Measurements from ENCODE around the gene PCDHA11.
"Not testable (repeated sequence)": the region's sequence is repeated elsewhere in the genome, so short reads cannot be mapped to it uniquely, and the experiment has no call there.

Gene PCDHA11

DNA sequence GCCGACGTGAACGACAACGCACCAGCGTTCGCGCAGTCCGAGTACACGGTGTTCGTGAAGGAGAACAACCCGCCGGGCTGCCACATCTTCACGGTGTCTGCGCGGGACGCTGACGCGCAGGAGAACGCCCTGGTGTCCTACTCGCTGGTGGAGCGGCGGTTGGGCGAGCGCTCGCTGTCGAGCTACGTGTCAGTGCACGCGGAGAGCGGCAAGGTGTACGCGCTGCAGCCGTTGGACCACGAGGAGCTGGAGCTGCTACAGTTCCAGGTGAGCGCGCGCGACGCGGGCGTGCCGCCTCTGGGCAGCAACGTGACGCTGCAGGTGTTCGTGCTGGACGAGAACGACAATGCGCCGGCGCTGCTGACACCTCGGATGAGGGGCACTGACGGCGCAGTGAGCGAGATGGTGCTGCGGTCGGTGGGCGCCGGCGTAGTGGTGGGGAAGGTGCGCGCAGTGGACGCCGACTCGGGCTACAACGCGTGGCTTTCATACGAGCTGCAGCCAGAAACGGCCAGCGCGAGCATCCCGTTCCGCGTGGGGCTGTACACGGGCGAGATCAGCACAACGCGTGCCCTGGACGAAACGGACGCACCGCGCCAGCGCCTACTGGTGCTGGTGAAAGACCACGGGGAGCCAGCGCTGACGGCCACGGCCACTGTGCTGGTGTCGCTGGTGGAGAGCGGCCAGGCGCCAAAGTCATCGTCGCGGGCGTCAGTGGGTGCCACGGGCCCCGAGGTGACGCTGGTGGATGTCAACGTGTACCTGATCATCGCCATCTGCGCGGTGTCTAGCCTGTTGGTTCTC lies 18.7 kb upstream of the PCDHA11 start:
- in situ Hi-C loops (cut with MboI; ENCODE audit: low sequenced_read_pairs) = not testable (repeated sequence)

DNA sequence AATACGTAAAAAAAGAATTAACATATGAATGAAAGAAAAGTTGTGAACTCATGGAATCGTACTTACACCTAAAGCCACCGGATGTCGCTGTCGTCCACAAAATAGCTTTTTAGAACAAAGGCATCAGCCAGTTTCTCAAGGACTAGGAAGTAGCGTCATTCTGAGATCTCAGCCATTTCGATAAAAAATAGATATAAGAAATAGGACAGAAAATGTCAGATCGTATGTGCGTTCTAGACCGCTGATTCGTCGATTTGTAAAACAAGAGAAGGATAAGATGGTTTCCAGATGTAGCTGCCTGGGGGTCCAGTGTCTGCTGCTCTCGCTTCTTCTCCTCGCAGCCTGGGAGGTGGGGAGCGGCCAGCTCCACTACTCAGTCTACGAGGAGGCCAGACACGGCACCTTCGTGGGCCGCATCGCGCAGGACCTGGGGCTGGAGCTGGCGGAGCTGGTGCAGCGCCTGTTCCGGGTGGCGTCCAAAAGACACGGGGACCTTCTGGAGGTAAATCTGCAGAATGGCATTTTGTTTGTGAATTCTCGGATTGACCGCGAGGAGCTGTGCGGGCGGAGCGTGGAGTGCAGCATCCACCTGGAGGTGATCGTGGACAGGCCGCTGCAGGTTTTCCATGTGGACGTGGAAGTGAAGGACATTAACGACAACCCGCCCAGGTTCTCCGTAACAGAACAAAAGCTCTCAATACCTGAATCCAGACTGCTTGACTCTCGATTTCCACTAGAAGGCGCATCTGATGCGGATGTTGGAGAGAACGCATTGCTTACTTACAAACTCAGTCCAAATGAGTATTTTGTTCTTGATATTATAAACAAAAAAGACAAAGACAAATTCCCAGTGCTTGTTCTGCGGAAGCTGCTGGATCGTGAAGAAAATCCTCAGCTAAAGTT lies 12.7 kb upstream of the PCDHA11 start, which contains the start of gene PCDHA10:
Gene PCDHA10, plus strand, starts transcription at position 126 of the 903 bp plus-strand sequence. Its CDS starts 152 bp downstream, at position 278.
- in situ Hi-C loops (cut with MboI; ENCODE audit: low sequenced_read_pairs) = no loop called here

DNA sequence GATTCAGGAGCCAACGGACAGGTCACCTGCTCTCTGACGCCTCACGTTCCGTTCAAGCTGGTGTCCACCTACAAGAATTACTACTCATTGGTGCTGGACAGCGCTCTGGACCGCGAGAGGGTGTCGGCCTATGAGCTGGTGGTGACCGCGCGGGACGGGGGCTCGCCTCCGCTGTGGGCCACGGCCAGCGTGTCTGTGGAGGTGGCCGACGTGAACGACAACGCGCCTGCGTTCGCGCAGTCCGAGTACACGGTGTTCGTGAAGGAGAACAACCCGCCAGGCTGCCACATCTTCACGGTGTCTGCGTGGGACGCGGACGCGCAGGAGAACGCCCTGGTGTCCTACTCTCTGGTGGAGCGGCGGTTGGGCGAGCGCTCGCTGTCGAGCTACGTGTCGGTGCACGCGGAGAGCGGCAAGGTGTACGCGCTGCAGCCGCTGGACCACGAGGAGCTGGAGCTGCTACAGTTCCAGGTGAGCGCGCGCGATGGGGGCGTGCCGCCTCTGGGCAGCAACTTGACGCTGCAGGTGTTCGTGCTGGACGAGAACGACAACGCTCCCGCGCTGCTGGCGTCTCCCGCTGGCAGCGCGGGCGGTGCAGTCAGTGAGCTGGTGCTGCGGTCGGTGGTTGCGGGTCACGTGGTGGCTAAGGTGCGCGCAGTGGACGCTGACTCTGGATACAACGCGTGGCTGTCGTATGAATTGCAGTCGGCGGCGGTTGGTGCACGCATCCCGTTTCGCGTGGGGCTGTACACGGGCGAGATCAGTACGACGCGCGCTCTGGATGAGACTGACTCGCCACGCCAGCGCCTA lies 11.4 kb upstream of the PCDHA11 start:
- in situ Hi-C loops (cut with MboI; ENCODE audit: low sequenced_read_pairs) = no loop called here

DNA sequence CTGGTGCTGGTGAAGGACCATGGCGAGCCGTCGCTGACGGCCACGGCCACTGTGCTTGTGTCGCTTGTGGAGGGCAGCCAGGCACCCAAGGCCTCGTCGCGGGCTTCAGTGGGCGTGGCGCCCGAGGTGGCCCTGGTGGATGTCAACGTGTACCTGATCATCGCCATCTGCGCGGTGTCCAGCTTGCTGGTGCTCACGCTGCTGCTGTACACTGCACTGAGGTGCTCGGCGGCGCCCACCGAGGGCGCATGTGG lies 10.8 kb upstream of the PCDHA11 start:
- in situ Hi-C loops (cut with MboI; ENCODE audit: low sequenced_read_pairs) = no loop called here

DNA sequence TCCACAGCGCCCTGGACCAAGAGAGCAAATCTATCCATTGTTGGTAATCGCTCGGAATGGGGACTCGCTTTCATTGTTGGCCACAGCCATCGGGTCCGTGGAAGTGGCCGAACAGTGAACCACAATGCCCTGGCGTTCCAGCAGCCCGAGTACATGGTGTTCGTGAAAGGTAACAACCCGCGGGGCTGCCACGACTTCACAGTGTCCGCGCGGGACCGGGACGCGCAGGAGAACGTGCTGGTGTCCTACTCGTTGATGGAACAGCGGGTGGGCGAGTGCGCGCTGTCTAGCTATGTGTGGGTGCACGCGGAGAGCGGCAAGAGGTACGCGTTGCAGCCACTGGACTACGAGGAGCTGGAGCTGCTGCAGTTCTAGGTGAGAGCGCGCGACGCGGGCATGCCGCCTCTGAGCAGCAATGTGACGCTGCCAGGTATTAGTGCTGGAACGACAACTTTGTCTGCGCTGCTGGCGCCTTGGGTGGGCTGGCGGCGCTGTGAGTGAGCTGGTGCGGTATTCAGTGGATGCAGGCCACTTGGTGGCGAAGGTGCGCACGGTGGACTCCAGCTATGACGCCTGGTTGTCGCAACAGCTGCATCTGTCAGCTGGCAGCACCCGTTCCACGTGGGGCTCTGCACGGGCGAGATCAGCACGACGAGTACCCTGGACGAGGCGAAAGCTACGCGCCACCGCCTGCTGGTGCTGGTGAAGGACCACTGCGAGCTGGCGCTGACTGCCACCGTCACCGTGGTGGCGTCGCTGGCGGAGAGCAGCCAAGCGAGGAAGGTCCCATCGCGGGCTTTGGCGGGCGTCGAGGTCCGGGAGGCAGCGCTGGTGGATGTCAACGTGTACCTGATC lies 6.1 kb upstream of the PCDHA11 start:
- in situ Hi-C loops (cut with MboI; ENCODE audit: low sequenced_read_pairs) = no loop called here

DNA sequence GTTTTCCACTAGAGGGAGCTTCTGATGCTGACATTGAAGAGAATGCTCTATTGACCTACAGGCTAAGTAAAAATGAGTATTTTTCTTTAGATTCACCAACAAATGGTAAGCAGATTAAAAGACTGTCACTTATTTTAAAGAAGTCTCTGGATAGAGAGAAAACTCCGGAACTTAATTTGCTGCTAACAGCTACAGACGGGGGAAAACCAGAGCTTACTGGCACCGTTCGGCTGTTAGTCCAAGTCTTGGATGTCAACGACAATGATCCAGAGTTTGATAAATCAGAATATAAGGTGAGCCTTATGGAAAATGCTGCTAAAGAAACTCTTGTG lies 764 bp downstream of the PCDHA11 start:
- in situ Hi-C loops (cut with MboI; ENCODE audit: low sequenced_read_pairs) = no loop called here

DNA sequence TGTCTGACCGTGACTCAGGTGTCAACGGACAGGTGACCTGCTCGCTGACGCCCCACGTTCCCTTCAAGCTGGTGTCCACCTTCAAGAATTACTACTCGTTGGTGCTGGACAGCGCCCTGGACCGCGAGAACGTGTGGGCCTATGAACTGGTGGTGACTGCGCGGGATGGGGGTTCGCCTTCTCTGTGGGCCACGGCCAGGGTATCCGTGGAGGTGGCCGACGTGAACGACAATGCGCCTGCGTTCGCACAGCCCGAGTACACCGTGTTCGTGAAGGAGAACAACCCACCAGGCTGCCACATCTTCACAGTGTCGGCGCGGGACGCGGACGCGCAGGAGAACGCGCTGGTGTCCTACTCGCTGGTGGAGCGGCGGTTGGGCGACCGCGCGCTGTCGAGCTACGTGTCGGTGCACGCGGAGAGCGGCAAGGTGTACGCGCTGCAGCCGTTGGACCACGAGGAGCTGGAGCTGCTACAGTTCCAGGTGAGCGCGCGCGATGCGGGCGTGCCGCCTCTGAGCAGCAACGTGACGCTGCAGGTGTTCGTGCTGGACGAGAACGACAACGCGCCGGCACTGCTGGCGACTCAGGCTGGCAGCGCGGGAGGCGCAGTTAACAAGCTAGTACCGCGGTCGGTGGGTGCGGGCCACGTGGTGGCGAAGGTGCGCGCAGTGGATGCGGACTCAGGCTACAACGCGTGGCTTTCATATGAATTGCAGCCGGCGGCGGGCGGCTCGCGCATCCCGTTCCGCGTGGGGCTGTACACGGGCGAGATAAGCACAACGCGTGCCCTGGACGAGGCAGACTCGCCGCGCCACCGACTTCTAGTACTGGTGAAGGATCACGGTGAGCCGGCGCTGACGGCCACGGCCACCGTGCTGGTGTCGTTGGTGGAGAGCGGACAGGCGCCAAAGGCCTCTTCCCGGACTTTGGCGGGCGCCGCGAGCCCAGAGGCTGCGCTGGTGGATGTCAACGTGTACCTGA lies 1.8 kb downstream of the PCDHA11 start:
- in situ Hi-C loops (cut with MboI; ENCODE audit: low sequenced_read_pairs) = no loop called here

DNA sequence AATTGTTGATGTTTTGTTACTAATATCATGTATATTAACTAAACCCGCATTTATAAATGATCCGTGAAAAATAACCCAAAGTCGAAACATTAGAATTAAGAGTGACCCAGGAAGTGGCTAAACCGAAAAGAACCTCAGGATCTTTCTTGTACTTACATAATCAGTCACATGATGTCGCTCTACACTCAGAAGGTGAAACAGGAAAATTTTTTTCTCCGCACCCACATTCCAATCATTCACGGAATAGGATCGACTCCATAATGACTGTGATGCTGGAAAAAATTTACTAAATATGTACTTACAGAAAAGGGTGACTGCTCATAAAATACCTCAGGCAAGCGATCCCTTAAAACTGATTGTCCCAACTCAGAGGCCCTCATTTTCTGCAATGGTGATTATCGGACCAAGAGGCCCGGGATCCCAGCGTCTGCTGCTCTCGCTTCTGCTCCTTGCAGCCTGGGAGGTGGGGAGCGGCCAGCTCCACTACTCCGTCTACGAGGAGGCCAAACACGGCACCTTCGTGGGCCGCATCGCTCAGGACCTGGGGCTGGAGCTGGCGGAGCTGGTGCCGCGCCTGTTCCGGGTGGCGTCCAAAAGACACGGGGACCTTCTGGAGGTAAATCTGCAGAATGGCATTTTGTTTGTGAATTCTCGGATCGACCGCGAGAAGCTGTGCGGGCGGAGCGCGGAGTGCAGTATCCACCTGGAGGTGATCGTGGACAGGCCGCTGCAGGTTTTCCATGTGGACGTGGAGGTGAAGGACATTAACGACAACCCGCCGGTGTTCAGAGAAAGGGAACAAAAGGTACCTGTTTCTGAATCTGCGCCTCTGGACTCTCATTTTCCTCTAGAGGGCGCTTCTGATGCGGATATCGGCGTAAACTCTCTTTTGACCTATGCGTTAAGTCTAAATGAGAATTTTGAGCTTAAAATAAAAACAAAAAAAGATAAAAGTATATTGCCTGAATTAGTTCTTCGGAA lies 6.6 kb downstream of the PCDHA11 start, which contains the start of gene PCDHA12:
Gene PCDHA12, plus strand, starts transcription at position 224 of the 981 bp plus-strand sequence. Its CDS starts 165 bp downstream, at position 389.
- in situ Hi-C loops (cut with MboI; ENCODE audit: low sequenced_read_pairs) = no loop called here

DNA sequence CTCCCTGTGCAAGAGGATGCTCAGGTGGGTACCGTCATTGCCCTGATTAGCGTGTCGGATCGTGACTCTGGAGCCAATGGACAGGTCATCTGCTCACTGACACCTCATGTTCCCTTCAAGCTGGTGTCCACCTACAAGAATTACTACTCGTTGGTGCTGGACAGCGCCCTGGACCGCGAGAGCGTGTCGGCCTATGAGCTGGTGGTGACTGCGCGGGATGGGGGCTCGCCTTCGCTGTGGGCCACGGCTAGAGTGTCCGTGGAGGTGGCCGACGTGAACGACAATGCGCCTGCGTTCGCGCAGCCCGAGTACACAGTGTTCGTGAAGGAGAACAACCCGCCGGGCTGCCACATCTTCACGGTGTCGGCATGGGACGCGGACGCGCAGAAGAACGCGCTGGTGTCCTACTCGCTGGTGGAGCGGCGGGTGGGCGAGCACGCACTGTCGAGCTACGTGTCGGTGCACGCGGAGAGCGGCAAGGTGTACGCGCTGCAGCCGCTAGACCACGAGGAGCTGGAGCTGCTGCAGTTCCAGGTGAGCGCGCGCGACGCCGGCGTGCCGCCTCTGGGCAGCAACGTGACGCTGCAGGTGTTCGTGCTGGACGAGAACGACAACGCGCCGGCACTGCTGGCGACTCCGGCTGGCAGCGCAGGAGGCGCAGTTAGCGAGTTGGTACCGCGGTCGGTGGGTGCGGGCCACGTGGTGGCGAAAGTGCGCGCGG lies 7.9 kb downstream of the PCDHA11 start:
- in situ Hi-C loops (cut with MboI; ENCODE audit: low sequenced_read_pairs) = not testable (repeated sequence)

DNA sequence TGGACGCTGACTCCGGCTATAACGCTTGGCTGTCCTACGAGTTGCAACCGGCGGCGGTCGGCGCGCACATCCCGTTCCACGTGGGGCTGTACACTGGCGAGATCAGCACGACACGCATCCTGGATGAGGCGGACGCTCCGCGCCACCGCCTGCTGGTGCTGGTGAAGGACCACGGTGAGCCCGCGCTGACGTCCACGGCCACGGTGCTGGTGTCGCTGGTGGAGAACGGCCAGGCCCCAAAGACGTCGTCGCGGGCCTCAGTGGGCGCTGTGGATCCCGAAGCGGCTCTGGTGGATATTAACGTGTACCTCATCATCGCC lies 8.5 kb downstream of the PCDHA11 start:
- in situ Hi-C loops (cut with MboI; ENCODE audit: low sequenced_read_pairs) = no loop called here

DNA sequence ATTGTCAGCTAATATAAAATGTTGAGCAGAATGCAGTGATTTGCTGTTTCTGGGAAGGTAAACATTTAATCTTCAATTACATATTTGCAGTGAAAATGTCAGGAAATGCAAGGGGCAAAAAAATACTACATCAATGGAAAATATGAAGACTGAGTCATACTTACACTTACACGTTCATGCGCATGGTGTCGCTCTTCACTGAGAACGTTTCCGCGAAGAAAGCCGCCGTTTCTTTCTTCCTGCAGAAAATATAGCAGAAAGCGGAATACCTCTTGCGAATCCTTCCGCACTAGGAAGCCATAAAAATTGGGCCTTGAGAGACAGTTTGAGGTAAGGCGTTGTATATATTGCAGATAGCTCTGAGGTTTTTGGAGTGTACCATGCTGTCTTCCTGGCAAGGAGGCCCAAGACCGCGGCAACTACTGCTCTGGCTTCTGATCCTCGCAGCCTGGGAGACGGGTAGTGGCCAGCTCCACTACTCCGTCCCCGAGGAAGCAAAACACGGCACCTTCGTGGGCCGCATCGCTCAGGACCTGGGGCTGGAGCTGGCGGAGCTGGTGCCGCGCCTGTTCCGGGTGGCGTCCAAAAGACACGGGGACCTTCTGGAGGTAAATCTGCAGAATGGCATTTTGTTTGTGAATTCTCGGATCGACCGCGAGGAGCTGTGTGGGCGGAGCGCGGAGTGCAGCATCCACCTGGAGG lies 13.3 kb downstream of the PCDHA11 start, which contains the start of gene PCDHA13:
Gene PCDHA13, plus strand, starts transcription at position 236 of the 702 bp plus-strand sequence. Its CDS starts 145 bp downstream, at position 381.
- in situ Hi-C loops (cut with MboI; ENCODE audit: low sequenced_read_pairs) = no loop called here

DNA sequence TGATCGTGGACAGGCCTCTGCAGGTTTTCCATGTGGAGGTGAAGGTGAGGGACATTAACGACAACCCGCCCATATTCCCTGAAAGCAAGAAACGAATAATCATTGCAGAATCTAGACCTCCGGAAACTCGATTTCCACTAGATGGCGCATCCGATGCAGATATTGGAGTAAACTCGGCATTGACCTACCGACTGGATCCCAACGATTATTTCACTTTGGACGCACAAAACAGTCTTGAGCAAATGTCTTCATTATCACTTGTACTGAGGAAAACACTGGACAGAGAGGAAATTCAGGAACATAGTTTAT lies 13.8 kb downstream of the PCDHA11 start:
- in situ Hi-C loops (cut with MboI; ENCODE audit: low sequenced_read_pairs) = no loop called here

DNA sequence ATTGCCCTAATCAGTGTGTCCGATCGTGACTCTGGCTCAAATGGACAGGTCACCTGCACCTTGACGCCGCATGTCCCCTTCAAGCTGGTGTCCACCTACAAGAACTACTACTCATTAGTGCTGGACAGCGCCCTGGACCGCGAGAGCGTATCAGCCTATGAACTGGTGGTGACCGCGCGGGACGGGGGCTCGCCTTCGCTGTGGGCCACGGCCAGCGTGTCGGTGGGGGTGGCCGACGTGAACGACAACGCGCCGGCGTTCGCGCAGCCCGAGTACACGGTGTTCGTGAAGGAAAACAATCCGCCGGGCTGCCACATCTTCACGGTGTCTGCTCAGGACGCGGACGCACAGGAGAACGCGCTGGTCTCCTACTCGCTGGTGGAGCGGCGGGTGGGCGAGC lies 14.6 kb downstream of the PCDHA11 start:
- in situ Hi-C loops (cut with MboI; ENCODE audit: low sequenced_read_pairs) = no loop called here

DNA sequence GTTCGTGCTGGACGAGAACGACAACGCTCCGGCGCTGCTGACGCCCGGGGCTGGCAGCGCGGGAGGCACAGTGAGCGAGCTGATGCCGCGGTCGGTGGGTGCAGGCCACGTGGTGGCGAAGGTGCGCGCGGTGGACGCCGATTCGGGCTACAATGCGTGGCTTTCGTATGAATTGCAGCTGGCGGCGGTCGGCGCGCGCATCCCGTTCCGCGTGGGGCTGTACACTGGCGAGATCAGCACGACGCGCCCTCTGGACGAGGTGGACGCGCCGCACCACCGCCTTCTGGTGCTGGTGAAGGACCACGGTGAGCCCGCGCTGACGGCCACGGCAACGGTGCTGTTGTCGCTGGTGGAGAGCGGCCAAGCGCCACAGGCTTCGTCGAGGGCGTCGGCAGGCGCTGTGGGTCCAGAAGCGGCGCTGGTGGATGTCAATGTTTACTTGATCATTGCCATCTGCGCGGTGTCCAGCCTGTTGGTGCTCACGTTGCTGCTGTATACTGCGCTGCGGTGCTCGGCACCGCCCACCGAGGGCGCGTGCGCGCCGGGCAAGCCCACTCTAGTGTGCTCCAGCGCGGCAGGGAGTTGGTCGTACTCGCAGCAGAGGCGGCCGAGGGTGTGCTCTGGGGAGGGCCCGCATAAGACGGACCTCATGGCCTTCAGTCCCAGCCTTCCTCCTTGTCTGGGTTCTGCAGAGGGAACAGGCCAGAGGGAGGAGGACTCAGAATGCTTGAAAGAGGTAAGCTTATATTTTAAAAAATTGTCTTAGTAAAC lies 15.4 kb downstream of the PCDHA11 start:
- in situ Hi-C loops (cut with MboI; ENCODE audit: low sequenced_read_pairs) = no loop called here

DNA sequence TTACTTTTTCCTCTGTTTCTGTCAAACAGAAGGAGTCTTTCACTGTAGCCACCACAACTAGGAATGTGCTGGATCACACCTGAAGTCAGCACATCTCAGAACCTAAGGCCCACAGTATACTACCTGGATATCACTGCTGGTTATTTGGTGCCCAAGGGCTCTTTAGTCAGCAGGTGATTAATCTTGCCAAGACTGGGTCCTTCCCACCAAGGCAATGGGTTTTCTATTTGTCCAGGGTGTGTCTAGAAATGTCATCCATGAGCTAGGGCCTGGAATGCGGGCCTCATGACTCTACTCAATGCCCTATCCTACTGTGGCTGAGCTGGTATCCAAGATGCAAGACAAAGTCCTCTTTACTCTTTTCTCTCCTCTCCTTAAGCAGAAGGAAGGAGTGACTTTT lies 47.6 kb downstream of the PCDHA11 start:
- in situ Hi-C loops (cut with MboI; ENCODE audit: low sequenced_read_pairs) = no loop called here

Measured in HL-60/S4 (cell line).